ENCODE results near the gene TMPRSS11D. TPM values are rescaled to one million over a fixed set of nuclear protein-coding genes. Genes with fewer than 3 reads are reported as not detected.

The TMPRSS11D gene
- total RNA-seq, 1 donor from 2014 or later: not detected

- DNase-seq: no peak
- H3K9me3 ChIP-seq: no peaks in the 10 kb centered on the region
- H3K4me1 ChIP-seq: no peaks in the 10 kb centered on the region
- H3K27me3 ChIP-seq: no peaks in the 10 kb centered on the region
- H3K36me3 ChIP-seq: no peaks in the 10 kb centered on the region
- H3K4me3 ChIP-seq: no peak overlapping the region
- no peak for TF ChIP-seq CTCF (IDR thresholded peaks at IDR 0.05)
- peak; percentile 36 for ATAC-seq
- H3K27ac ChIP-seq: no peak overlapping the region
- intact Hi-C loops (cut with DNase I): no loop called here
These were observed 12.7 kb upstream of the TMPRSS11D start for GRCh38 chr4:67896421-67897065.

GRCh38 chr4:67894659-67895058, 10.9 kb upstream of the TMPRSS11D start:
- ATAC-seq: no peak

GRCh38 chr4:67892905-67893304, 9.1 kb upstream of the TMPRSS11D start:
- intact Hi-C loops (cut with DNase I): no loop called here
- no peak overlapping the region for H3K4me3 ChIP-seq
- no peaks in the 10 kb centered on the region for H3K9me3 ChIP-seq
- DNase-seq (no peak), ATAC-seq (no peak)
- H3K4me1 ChIP-seq: no peaks in the 10 kb centered on the region
- TF ChIP-seq CTCF (IDR thresholded peaks at IDR 0.05): no peak
- H3K36me3 ChIP-seq: no peaks in the 10 kb centered on the region
- H3K27me3 ChIP-seq: no peaks in the 10 kb centered on the region
- H3K27ac ChIP-seq: no peak overlapping the region

More at GRCh38 chr4:67894659-67895058, 10.9 kb upstream of the TMPRSS11D start:
- TF ChIP-seq CTCF (IDR thresholded peaks at IDR 0.05): no peak
- no peaks in the 10 kb centered on the region for H3K9me3 ChIP-seq
- no peaks in the 10 kb centered on the region for H3K27me3 ChIP-seq
- DNase-seq: no peak
- H3K27ac ChIP-seq: no peak overlapping the region
- no peaks in the 10 kb centered on the region for H3K4me1 ChIP-seq
- no peak overlapping the region for H3K4me3 ChIP-seq
- intact Hi-C loops (cut with DNase I): no loop called here
- no peaks in the 10 kb centered on the region for H3K36me3 ChIP-seq

- Histone ChIP-seq H3K27me3 (no peaks in the 10 kb centered on the region), H3K4me3 (no peak overlapping the region), H3K4me1 (no peaks in the 10 kb centered on the region), H3K36me3 (no peaks in the 10 kb centered on the region), H3K27ac (no peak overlapping the region), H3K9me3 (no peaks in the 10 kb centered on the region)
- intact Hi-C loops (cut with DNase I): no loop called here
- ATAC-seq (no peak), DNase-seq (no peak)
- TF ChIP-seq CTCF (IDR thresholded peaks at IDR 0.05): no peak
These were observed 8.5 kb upstream of the TMPRSS11D start for GRCh38 chr4:67892253-67892652.

GRCh38 chr4:67891645-67892044, 7.8 kb upstream of the TMPRSS11D start:
- ATAC-seq: no peak
- no peaks in the 10 kb centered on the region for H3K27me3 ChIP-seq
- intact Hi-C loops (cut with DNase I): no loop called here

More at GRCh38 chr4:67891645-67892044, 7.8 kb upstream of the TMPRSS11D start:
- Histone ChIP-seq H3K27ac (no peak overlapping the region), H3K36me3 (no peaks in the 10 kb centered on the region), H3K9me3 (no peaks in the 10 kb centered on the region), H3K4me1 (no peaks in the 10 kb centered on the region), H3K4me3 (no peak overlapping the region)
- TF ChIP-seq CTCF (IDR thresholded peaks at IDR 0.05): no peak
- DNase-seq: no peak
